Activated naive CD8-positive, alpha-beta T cell treated with anti-CD3 and anti-CD28 coated beads, Interleukin-2, amount 10 ng/mL, durations not matched to agents 7 days and 5 days (primary cell): ENCODE results near the gene APOBEC4. TPM values are rescaled to one million over a fixed set of nuclear protein-coding genes. Genes with fewer than 3 reads are reported as not detected.
"Not testable (repeated sequence)": the region's sequence is repeated elsewhere in the genome, so short reads cannot be mapped to it uniquely, and the experiment has no call there.

Source experiments
- ATAC-seq: fragments of 150-1000 bp; cut with Tn5 transposase; one replicate; pipeline ENCODE4 v1.10.0; 2021; ENCODE audit warnings: low read depth, moderate library complexity
- POLR2A ChIA-PET: fragments of 350-600 bp; sonication (Branson Sonifier 250); formaldehyde crosslinking; loops from one replicate; lab custom pipeline; 2021; ENCODE audit warnings: antibody characterized with exemption; lab: Charles Lee
- DNase-seq: peaks from one replicate; pipeline ENCODE4 v3.0.0; 2021
- H3K27ac Mint-ChIP-seq: one replicate; pipeline ENCODE4 v1.8.0; 2022; ENCODE audit warnings: mild to moderate bottlenecking, mixed read lengths
- H3K27me3 Mint-ChIP-seq: one replicate; pipeline ENCODE4 v1.8.0; 2022; ENCODE audit warnings: mild to moderate bottlenecking, moderate library complexity, mixed read lengths
- H3K36me3 Mint-ChIP-seq: one replicate; pipeline ENCODE4 v1.8.0; 2021; ENCODE audit warnings: mild to moderate bottlenecking, mixed read lengths
- H3K4me1 Mint-ChIP-seq: one replicate; pipeline ENCODE4 v1.8.0; 2021; ENCODE audit warnings: mixed read lengths
- H3K4me3 Mint-ChIP-seq: one replicate; pipeline ENCODE4 v1.8.0; 2022; ENCODE audit warnings: mild to moderate bottlenecking, moderate library complexity, mixed read lengths
- H3K9me3 Mint-ChIP-seq: one replicate; pipeline ENCODE4 v1.8.0; 2021; ENCODE audit warnings: mixed read lengths
- total RNA-seq, 2 experiments: library from RNA; stranded (reverse); gene quantifications; one replicate each; pipeline ENCODE4 v1.2.3, GENCODE V29; 2021

The APOBEC4 gene
- total RNA-seq, 2 experiments from 2014 or later, result not detected

- ATAC-seq (no peak), DNase-seq (no peak)
- H3K36me3 Mint-ChIP-seq, result no peaks in the 10 kb centered on the region
- H3K4me1 Mint-ChIP-seq, result peaks cover 8% of the 10 kb centered on the region
- H3K27me3 Mint-ChIP-seq, result peaks cover 15% of the 10 kb centered on the region
- no peak overlapping the region for H3K27ac Mint-ChIP-seq
- no peak overlapping the region for H3K4me3 Mint-ChIP-seq
- H3K9me3 Mint-ChIP-seq, result no peaks in the 10 kb centered on the region
- POLR2A ChIA-PET, result no interaction called here
These were observed 33.1 kb upstream of the APOBEC4 start for GRCh38 chr1:183686229-183686628.

GRCh38 chr1:183685112-183685713, 32.1 kb upstream of the APOBEC4 start:
- peaks cover 15% of the 10 kb centered on the region for H3K27me3 Mint-ChIP-seq
- DNase-seq (no peak), ATAC-seq (no peak)
- no peak overlapping the region for H3K4me3 Mint-ChIP-seq
- H3K4me1 Mint-ChIP-seq, result peaks cover 8% of the 10 kb centered on the region
- no peaks in the 10 kb centered on the region for H3K36me3 Mint-ChIP-seq
- no peak overlapping the region for H3K27ac Mint-ChIP-seq
- POLR2A ChIA-PET, result interaction anchor here (1.0 kb wide), 1 partner anchor 30 kb away, joined by 3 read pairs; no protein-coding TSS in a partner anchor
- no peaks in the 10 kb centered on the region for H3K9me3 Mint-ChIP-seq

- H3K27ac Mint-ChIP-seq, H3K4me3 Mint-ChIP-seq, H3K4me1 Mint-ChIP-seq, H3K9me3 Mint-ChIP-seq, ATAC-seq, POLR2A ChIA-PET, H3K36me3 Mint-ChIP-seq, DNase-seq: not testable (repeated sequence)
- peaks cover 15% of the 10 kb centered on the region for H3K27me3 Mint-ChIP-seq
These were observed 26.2 kb upstream of the APOBEC4 start for GRCh38 chr1:183679363-183679762.

GRCh38 chr1:183678819-183679218, 25.7 kb upstream of the APOBEC4 start:
- POLR2A ChIA-PET, result no interaction called here

GRCh38 chr1:183676586-183677189, 23.6 kb upstream of the APOBEC4 start:
- no peaks in the 10 kb centered on the region for H3K9me3 Mint-ChIP-seq
- H3K36me3 Mint-ChIP-seq, result peaks cover 2% of the 10 kb centered on the region
- no peaks in the 10 kb centered on the region for H3K4me1 Mint-ChIP-seq
- H3K4me3 Mint-ChIP-seq, result no peak overlapping the region
- peaks cover 6% of the 10 kb centered on the region for H3K27me3 Mint-ChIP-seq
- POLR2A ChIA-PET, result no interaction called here
- H3K27ac Mint-ChIP-seq, result no peak overlapping the region
- ATAC-seq (no peak), DNase-seq (no peak)

More at GRCh38 chr1:183678819-183679218, 25.7 kb upstream of the APOBEC4 start:
- Mint-ChIP-seq H3K27me3 (peaks cover 17% of the 10 kb centered on the region), H3K27ac (no peak overlapping the region), H3K4me3 (no peak overlapping the region), H3K9me3 (no peaks in the 10 kb centered on the region), H3K36me3 (no peaks in the 10 kb centered on the region), H3K4me1 (peaks cover 4% of the 10 kb centered on the region)
- no peak for ATAC-seq
- DNase-seq, result no peak

GRCh38 chr1:183675883-183676585, 22.9 kb upstream of the APOBEC4 start:
- peaks cover 5% of the 10 kb centered on the region for H3K27me3 Mint-ChIP-seq
- no peak overlapping the region for H3K4me3 Mint-ChIP-seq
- POLR2A ChIA-PET, result no interaction called here
- DNase-seq (no peak), ATAC-seq (no peak)
- no peaks in the 10 kb centered on the region for H3K9me3 Mint-ChIP-seq
- no peak overlapping the region for H3K27ac Mint-ChIP-seq
- H3K36me3 Mint-ChIP-seq, result peaks cover 2% of the 10 kb centered on the region
- no peaks in the 10 kb centered on the region for H3K4me1 Mint-ChIP-seq

- Mint-ChIP-seq H3K36me3 (peaks cover 5% of the 10 kb centered on the region), H3K27me3 (peaks cover 5% of the 10 kb centered on the region), H3K4me1 (no peaks in the 10 kb centered on the region), H3K27ac (no peak overlapping the region), H3K4me3 (no peak overlapping the region), H3K9me3 (peaks cover 5% of the 10 kb centered on the region)
- POLR2A ChIA-PET, result no interaction called here
- DNase-seq (no peak), ATAC-seq (no peak)
These were observed 22.3 kb upstream of the APOBEC4 start for GRCh38 chr1:183675381-183675780.

GRCh38 chr1:183674886-183675285, 21.8 kb upstream of the APOBEC4 start:
- ATAC-seq (no peak), DNase-seq (no peak)
- Mint-ChIP-seq H3K4me1 (no peaks in the 10 kb centered on the region), H3K36me3 (peaks cover 6% of the 10 kb centered on the region), H3K27ac (no peak overlapping the region), H3K9me3 (peaks cover 5% of the 10 kb centered on the region), H3K4me3 (no peak overlapping the region), H3K27me3 (peaks cover 5% of the 10 kb centered on the region)
- POLR2A ChIA-PET, result no interaction called here

- Mint-ChIP-seq H3K4me1 (no peaks in the 10 kb centered on the region), H3K9me3 (peaks cover 5% of the 10 kb centered on the region), H3K36me3 (peaks cover 6% of the 10 kb centered on the region), H3K27me3 (peaks cover 5% of the 10 kb centered on the region), H3K4me3 (no peak overlapping the region), H3K27ac (no peak overlapping the region)
- no peak for DNase-seq
- no peak for ATAC-seq
- POLR2A ChIA-PET, result no interaction called here
These were observed 21.2 kb upstream of the APOBEC4 start for GRCh38 chr1:183674339-183674738.

GRCh38 chr1:183673605-183674323, 20.6 kb upstream of the APOBEC4 start:
- no peak overlapping the region for H3K27ac Mint-ChIP-seq
- no peak overlapping the region for H3K4me3 Mint-ChIP-seq
- H3K36me3 Mint-ChIP-seq, result peaks cover 6% of the 10 kb centered on the region
- POLR2A ChIA-PET, result no interaction called here
- ATAC-seq (no peak), DNase-seq (no peak)
- H3K27me3 Mint-ChIP-seq, result peaks cover 5% of the 10 kb centered on the region
- no peaks in the 10 kb centered on the region for H3K4me1 Mint-ChIP-seq
- peaks cover 5% of the 10 kb centered on the region for H3K9me3 Mint-ChIP-seq

- peaks cover 6% of the 10 kb centered on the region for H3K36me3 Mint-ChIP-seq
- no peak for ATAC-seq
- DNase-seq, result no peak
- H3K9me3 Mint-ChIP-seq, result peaks cover 5% of the 10 kb centered on the region
- H3K27ac Mint-ChIP-seq, result no peak overlapping the region
- H3K27me3 Mint-ChIP-seq, result peaks cover 2% of the 10 kb centered on the region
- H3K4me3 Mint-ChIP-seq, result no peak overlapping the region
- POLR2A ChIA-PET, result no interaction called here
- H3K4me1 Mint-ChIP-seq, result no peaks in the 10 kb centered on the region
These were observed 17.1 kb upstream of the APOBEC4 start for GRCh38 chr1:183670169-183670568.

- Mint-ChIP-seq H3K27ac (no peak overlapping the region), H3K27me3 (peaks cover 4% of the 10 kb centered on the region), H3K36me3 (peaks cover 2% of the 10 kb centered on the region), H3K4me3 (no peak overlapping the region), H3K9me3 (no peaks in the 10 kb centered on the region), H3K4me1 (peaks cover 30% of the 10 kb centered on the region)
- ATAC-seq (no peak), DNase-seq (no peak)
- POLR2A ChIA-PET, result no interaction called here
These were observed 3.2 kb upstream of the APOBEC4 start for GRCh38 chr1:183656355-183656754.

GRCh38 chr1:183655562-183656075, 2.5 kb upstream of the APOBEC4 start:
- peak; percentile 61 for ATAC-seq
- peak overlapping the region; percentile 5 for H3K27ac Mint-ChIP-seq
- POLR2A ChIA-PET, result interaction anchor here (1.0 kb wide), 1 partner anchor 29 kb away, joined by 3 read pairs; no protein-coding TSS in a partner anchor

More at GRCh38 chr1:183655562-183656075, 2.5 kb upstream of the APOBEC4 start:
- Mint-ChIP-seq H3K4me3 (peak overlapping the region; percentile 7), H3K27me3 (peaks cover under 1% of the 10 kb centered on the region), H3K36me3 (peaks cover 2% of the 10 kb centered on the region), H3K9me3 (no peaks in the 10 kb centered on the region), H3K4me1 (peaks cover 32% of the 10 kb centered on the region)
- DNase-seq, result peak; percentile 68
